Ishikawa (cell line): Measurements from ENCODE around the gene ACSL4.

Experiments
- CEBPB ChIP-seq: IDR thresholded peaks from 2 replicates; pipeline ENCODE4 v1.6.1; 2012
- CREB1 ChIP-seq: IDR thresholded peaks from 2 replicates; pipeline ENCODE4 v1.6.1; 2012; ENCODE audit warnings: low read depth
- EGR1 ChIP-seq: IDR thresholded peaks from 2 replicates; pipeline ENCODE4 v1.6.1; 2012
- EP300 ChIP-seq: IDR thresholded peaks from 2 replicates; pipeline ENCODE4 v1.6.1; 2012; ENCODE audit warnings: borderline replicate concordance
- FOXM1 ChIP-seq: IDR thresholded peaks from 2 replicates; pipeline ENCODE4 v1.6.1; 2012; ENCODE audit warnings: low read depth, borderline replicate concordance
- MAX ChIP-seq: IDR thresholded peaks from 2 replicates; pipeline ENCODE4 v1.6.1; 2012
- NFIC ChIP-seq: IDR thresholded peaks from 2 replicates; pipeline ENCODE4 v1.6.1; 2012
- RAD21 ChIP-seq: IDR thresholded peaks from 2 replicates; pipeline ENCODE4 v1.6.1; 2012; ENCODE audit warnings: low read depth
- REST ChIP-seq: IDR thresholded peaks from 2 replicates; pipeline ENCODE4 v1.6.1; 2012; ENCODE audit warnings: low read depth, mild to moderate bottlenecking
- TAF1 ChIP-seq: IDR thresholded peaks from 2 replicates; pipeline ENCODE4 v1.6.1; 2012; ENCODE audit warnings: low read depth, mild to moderate bottlenecking
- TCF12 ChIP-seq: IDR thresholded peaks from 2 replicates; pipeline ENCODE4 v1.6.1; 2012; ENCODE audit warnings: low read depth
- TEAD4 ChIP-seq: IDR thresholded peaks from 2 replicates; pipeline ENCODE4 v1.6.1; 2012
- USF1 ChIP-seq: IDR thresholded peaks from 2 replicates; pipeline ENCODE4 v1.6.1; 2012
- YY1 ChIP-seq: IDR thresholded peaks from 2 replicates; pipeline ENCODE4 v1.6.1; 2012; ENCODE audit warnings: low read depth
- ZBTB7A ChIP-seq: IDR thresholded peaks from 2 replicates; pipeline ENCODE4 v1.6.1; 2012; ENCODE audit warnings: low read depth

Gene ACSL4

GRCh38 chrX:109739625-109740432 lies 6.8 kb upstream of the ACSL4 start:
- TF ChIP-seq TEAD4 = no peak
- no peak for TF ChIP-seq CREB1
- TF ChIP-seq TCF12 = no peak
- TF ChIP-seq EP300 = no peak
- no peak for TF ChIP-seq TAF1
- no peak for TF ChIP-seq USF1
- TF ChIP-seq ZBTB7A = no peak
- TF ChIP-seq RAD21 = no peak
- no peak for TF ChIP-seq FOXM1
- TF ChIP-seq EGR1 = no peak
- TF ChIP-seq YY1 = no peak
- TF ChIP-seq NFIC = no peak
- TF ChIP-seq MAX = no peak
- TF ChIP-seq CEBPB = no peak
- TF ChIP-seq REST = no peak

- TF ChIP-seq ZBTB7A (no peak), CEBPB (no peak), TEAD4 (no peak), USF1 (no peak), YY1 (no peak), CREB1 (no peak), TAF1 (no peak)
Measured at GRCh38 chrX:109735202-109735744, 2.2 kb upstream of the ACSL4 start.

- TF ChIP-seq TEAD4 (no peak), CREB1 (no peak), TCF12 (no peak), RAD21 (no peak)
Measured at GRCh38 chrX:109733613-109734083, 591 bp upstream of the ACSL4 start.

- TF ChIP-seq TEAD4 (no peak), CEBPB (no peak), EGR1 (no peak), MAX (no peak), TAF1 (no peak; the same call in 1 of the 2 replicates), CREB1 (no peak), USF1 (no peak), FOXM1 (no peak), RAD21 (no peak), YY1 (no peak), NFIC (no peak), ZBTB7A (no peak), EP300 (no peak), TCF12 (no peak)
Measured at GRCh38 chrX:109732017-109732801, 848 bp downstream of the ACSL4 start.

GRCh38 chrX:109728173-109728535 lies 4.9 kb downstream of the ACSL4 start:
- TF ChIP-seq TAF1 (no peak), NFIC (no peak), YY1 (no peak), CREB1 (no peak), USF1 (no peak), TEAD4 (no peak), EGR1 (no peak), MAX (no peak), TCF12 (no peak), REST (no peak), CEBPB (no peak), EP300 (no peak), RAD21 (no peak), FOXM1 (no peak), ZBTB7A (no peak)
